Stimulated activated effector memory CD8-positive, alpha-beta T cell treated with anti-CD3 and anti-CD28 coated beads, Interleukin-12 subunit alpha, Interleukin-12 subunit beta, amount 100 ng/mL, for 72 hours (primary cell): Measurements from ENCODE around the gene SNW1.
A peak's percentile ranks its signal among the peaks of the same experiment; 100 is the strongest.
"Not testable (repeated sequence)": the region's sequence is repeated elsewhere in the genome, so short reads cannot be mapped to it uniquely, and the experiment has no call there.

Experiments used
- ATAC-seq: fragments of 150-1000 bp; cut with Tn5 transposase; 2 replicates; pipeline ENCODE4 v1.10.0; 2021
- DNase-seq, 2 donors: peaks; one replicate each; pipeline ENCODE4 v3.0.0; 2021 to 2022; ENCODE audit warnings: low spot score in 2 of 2
- H3K27ac Mint-ChIP-seq: one replicate; pipeline ENCODE4 v1.8.0; 2022; ENCODE audit warnings: mild to moderate bottlenecking, mixed read lengths
- H3K36me3 Mint-ChIP-seq: one replicate; pipeline ENCODE4 v1.8.0; 2022; ENCODE audit warnings: mild to moderate bottlenecking, mixed read lengths
- H3K4me1 Mint-ChIP-seq: one replicate; pipeline ENCODE4 v1.8.0; 2022; ENCODE audit warnings: mixed read lengths
- H3K4me3 Mint-ChIP-seq: one replicate; pipeline ENCODE4 v1.8.0; 2022; ENCODE audit warnings: mild to moderate bottlenecking, mixed read lengths
- H3K9me3 Mint-ChIP-seq: one replicate; pipeline ENCODE4 v1.8.0; 2022; ENCODE audit warnings: mixed read lengths

SNW1 gene

DNA sequence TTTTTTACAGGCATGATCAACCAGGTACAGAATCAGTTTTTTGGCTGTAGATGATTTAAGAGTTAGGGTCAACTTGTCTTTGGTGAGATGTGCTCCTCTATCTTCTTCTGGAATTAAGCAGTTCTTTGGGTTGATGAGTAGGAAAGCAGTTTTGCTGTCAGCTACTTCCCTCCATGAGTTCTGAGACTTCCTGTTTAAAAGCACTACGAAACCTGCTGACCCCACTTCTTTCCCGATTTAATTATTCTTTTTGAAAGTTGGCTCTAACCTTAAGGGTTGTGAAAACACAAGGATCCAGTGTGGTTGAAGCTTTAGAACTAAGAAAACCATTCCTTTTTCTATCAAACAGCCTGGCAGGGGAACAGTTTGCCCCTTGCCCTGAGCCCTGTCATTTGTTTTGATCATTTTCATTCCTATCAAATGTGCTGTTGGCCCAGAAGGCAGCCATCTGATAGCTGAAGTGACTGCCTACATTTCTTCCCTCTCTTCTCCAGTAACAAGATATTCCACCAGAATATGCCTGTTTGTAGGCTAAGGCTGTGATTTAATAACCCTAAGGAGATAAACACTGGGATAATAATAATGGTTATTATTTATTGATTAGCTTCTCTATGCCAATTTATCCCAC, 7.6 kb upstream of the SNW1 start:
- not testable (repeated sequence) for DNase-seq, H3K27ac Mint-ChIP-seq, H3K4me3 Mint-ChIP-seq, ATAC-seq, H3K36me3 Mint-ChIP-seq, H3K4me1 Mint-ChIP-seq, H3K9me3 Mint-ChIP-seq

GRCh38 chr14:77763978-77764377, 3.0 kb upstream of the SNW1 start:
- peaks cover 14% of the 10 kb centered on the region for H3K4me1 Mint-ChIP-seq
- H3K4me3 Mint-ChIP-seq: no peak overlapping the region
- H3K27ac Mint-ChIP-seq: no peak overlapping the region
- no peaks in the 10 kb centered on the region for H3K9me3 Mint-ChIP-seq
- H3K36me3 Mint-ChIP-seq: peaks cover 18% of the 10 kb centered on the region
- no peak for DNase-seq
- ATAC-seq: no peak

DNA sequence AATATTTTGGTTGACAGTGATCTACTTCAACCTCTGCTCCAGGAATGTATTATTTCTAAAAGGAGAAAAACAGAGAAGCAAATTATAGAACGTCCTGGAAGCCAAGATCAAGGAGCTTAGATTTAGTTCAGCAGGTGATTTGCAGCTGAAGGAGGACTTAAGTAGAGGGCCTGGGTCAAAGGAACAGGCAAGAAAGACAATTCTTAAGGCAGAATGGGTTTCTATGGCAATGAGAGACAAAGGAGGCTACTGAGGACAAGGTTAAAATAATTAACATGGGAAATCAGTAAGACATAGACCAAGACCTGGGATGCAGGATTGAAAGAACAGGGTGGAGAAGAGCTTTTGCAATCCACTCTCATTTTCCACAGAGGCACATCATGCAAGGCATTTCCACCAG, 2.4 kb upstream of the SNW1 start:
- Mint-ChIP-seq H3K4me3 (no peak overlapping the region), H3K36me3 (peaks cover 25% of the 10 kb centered on the region), H3K4me1 (peaks cover 20% of the 10 kb centered on the region), H3K9me3 (no peaks in the 10 kb centered on the region), H3K27ac (no peak overlapping the region)
- ATAC-seq: no peak
- DNase-seq: no peak

- H3K4me1 Mint-ChIP-seq: peaks cover 36% of the 10 kb centered on the region
- peaks cover 43% of the 10 kb centered on the region for H3K36me3 Mint-ChIP-seq
- peak overlapping the region; percentile 97 for H3K27ac Mint-ChIP-seq
- H3K4me3 Mint-ChIP-seq: peak overlapping the region; percentile 94
- ATAC-seq (no peak), DNase-seq (no peak)
- no peaks in the 10 kb centered on the region for H3K9me3 Mint-ChIP-seq
Observed at GRCh38 chr14:77761205-77761931, 412 bp upstream of the SNW1 start.

DNA sequence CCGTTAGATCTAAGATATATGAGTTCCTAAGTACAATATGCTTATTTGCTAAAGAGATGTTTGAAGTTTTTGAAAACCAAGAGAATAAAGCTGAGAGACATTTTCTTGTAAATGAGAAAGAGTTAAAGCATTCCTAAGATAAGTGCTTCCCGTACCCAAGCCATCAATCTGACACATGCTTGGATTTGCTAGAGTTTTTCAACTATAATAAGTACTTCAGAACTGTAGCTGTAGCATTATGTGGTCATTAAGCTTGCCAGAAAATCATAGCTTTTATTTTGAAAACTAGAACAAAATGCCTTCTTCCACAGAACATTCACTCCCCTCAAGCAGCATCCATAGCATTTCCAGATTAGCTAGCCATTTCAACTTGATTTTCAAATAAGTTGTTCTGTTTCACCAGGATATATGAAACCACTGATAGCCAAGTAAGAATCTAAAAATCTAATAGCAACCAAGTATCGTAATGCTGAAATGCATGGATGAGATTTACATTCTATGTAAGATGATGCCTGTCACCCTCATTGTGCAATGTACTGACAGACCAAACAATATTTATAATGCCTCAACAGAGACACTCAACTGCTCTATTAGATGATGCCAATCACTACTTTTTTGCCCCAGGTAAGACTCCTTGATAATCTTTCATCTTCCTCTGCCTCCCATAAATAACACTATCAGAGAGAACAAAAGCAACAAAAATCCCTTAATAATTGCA, 8.0 kb downstream of the SNW1 start:
- ATAC-seq (no peak), DNase-seq (no peak)
- H3K4me3 Mint-ChIP-seq: no peak overlapping the region
- no peak overlapping the region for H3K27ac Mint-ChIP-seq
- H3K9me3 Mint-ChIP-seq: no peaks in the 10 kb centered on the region
- H3K36me3 Mint-ChIP-seq: peaks cover 99% of the 10 kb centered on the region
- peaks cover 32% of the 10 kb centered on the region for H3K4me1 Mint-ChIP-seq

DNA sequence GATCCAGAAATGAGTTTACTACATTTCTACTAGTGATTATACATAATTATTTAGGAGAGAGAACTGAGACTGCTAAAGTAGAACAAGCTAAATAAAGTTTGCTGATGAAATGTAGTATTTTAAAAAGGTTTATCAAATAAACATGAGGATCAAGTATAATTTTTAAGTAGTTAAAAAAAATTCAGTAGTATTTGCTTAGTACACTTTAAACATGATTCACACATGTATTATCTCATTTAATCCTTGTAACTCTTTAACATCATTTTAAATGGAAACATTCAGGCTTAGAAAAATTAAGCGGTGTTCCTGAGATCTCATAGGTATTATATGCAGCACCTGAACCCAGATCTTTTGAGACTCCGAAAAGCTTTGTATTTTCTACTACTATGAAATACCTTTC, 8.7 kb downstream of the SNW1 start:
- Mint-ChIP-seq H3K4me1 (peaks cover 25% of the 10 kb centered on the region), H3K36me3 (peaks cover 99% of the 10 kb centered on the region), H3K27ac (peak overlapping the region; percentile 33), H3K9me3 (no peaks in the 10 kb centered on the region), H3K4me3 (no peak overlapping the region)
- no peak for ATAC-seq
- no peak for DNase-seq

DNA sequence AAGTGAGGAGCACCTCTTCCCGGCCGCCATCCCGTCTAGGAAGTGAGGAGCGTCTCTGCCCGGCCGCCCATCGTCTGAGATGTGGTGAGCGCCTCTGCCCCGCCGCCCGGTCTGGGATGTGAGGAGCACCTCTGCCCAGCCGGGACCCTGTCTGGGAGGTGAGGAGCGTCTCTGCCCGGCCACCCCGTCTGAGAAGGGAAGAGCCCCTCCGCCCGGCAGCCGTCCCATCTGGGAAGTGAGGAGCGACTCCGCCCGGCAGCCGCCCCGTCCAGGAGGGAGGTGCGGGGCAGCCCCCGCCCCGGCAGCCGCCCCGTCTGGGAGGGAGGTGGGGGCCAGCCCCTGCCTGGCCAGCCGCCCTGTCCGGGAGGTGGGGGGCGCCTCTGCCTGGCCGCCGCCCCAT, 13.5 kb downstream of the SNW1 start:
- H3K4me3 Mint-ChIP-seq, H3K27ac Mint-ChIP-seq, ATAC-seq, H3K4me1 Mint-ChIP-seq, DNase-seq, H3K9me3 Mint-ChIP-seq: not testable (repeated sequence)
- H3K36me3 Mint-ChIP-seq: peaks cover 100% of the 10 kb centered on the region

- no peak overlapping the region for H3K4me3 Mint-ChIP-seq
- DNase-seq (no peak), ATAC-seq (no peak)
- no peaks in the 10 kb centered on the region for H3K9me3 Mint-ChIP-seq
- H3K27ac Mint-ChIP-seq: peak overlapping the region; percentile 27
- peaks cover 17% of the 10 kb centered on the region for H3K4me1 Mint-ChIP-seq
- peaks cover 100% of the 10 kb centered on the region for H3K36me3 Mint-ChIP-seq
Observed at GRCh38 chr14:77746064-77746702, 14.8 kb downstream of the SNW1 start.

GRCh38 chr14:77741438-77741837, 19.5 kb downstream of the SNW1 start:
- peak; percentile 31 for ATAC-seq
- H3K27ac Mint-ChIP-seq: peak overlapping the region; percentile 84

GRCh38 chr14:77738559-77739250, 22.3 kb downstream of the SNW1 start:
- Mint-ChIP-seq H3K36me3 (peaks cover 95% of the 10 kb centered on the region), H3K4me1 (peaks cover 37% of the 10 kb centered on the region), H3K4me3 (peak overlapping the region; percentile 29), H3K9me3 (no peaks in the 10 kb centered on the region), H3K27ac (peak overlapping the region; percentile 77)
- DNase-seq: peak in 1 of 2 donors; percentile 58
- ATAC-seq: peak; percentile 98

More at GRCh38 chr14:77741438-77741837, 19.5 kb downstream of the SNW1 start:
- DNase-seq: no peak
- Mint-ChIP-seq H3K36me3 (peaks cover 95% of the 10 kb centered on the region), H3K9me3 (no peaks in the 10 kb centered on the region), H3K4me3 (no peak overlapping the region), H3K4me1 (peaks cover 36% of the 10 kb centered on the region)

GRCh38 chr14:77730976-77731497, 29.9 kb downstream of the SNW1 start:
- H3K4me3 Mint-ChIP-seq: no peak overlapping the region
- peaks cover 4% of the 10 kb centered on the region for H3K4me1 Mint-ChIP-seq
- H3K9me3 Mint-ChIP-seq: no peaks in the 10 kb centered on the region
- H3K36me3 Mint-ChIP-seq: peaks cover 100% of the 10 kb centered on the region
- no peak for ATAC-seq
- DNase-seq: no peak
- peak overlapping the region; percentile 17 for H3K27ac Mint-ChIP-seq

DNA sequence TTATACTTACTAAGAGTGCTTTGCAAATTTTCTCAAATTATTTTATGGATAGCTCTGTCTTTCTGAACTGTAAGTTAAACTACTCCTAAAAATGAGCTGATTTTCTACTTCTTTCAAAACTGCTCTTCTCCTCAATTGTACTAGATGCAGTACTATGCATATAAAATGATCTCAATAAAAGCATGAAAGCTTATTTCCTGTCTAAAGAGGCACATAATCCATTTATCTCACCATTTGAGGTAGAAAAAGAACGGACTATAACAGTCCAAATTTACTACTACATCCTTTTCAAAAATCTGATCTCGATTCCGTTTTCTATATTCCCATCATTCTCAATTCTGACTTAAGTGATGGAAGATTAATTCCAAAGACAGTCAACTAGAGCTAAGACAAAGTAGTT, 38.7 kb downstream of the SNW1 start:
- no peaks in the 10 kb centered on the region for H3K9me3 Mint-ChIP-seq
- H3K4me3 Mint-ChIP-seq: no peak overlapping the region
- no peak overlapping the region for H3K27ac Mint-ChIP-seq
- ATAC-seq: no peak
- no peaks in the 10 kb centered on the region for H3K4me1 Mint-ChIP-seq
- peaks cover 100% of the 10 kb centered on the region for H3K36me3 Mint-ChIP-seq
- DNase-seq: no peak

GRCh38 chr14:77721437-77721836, 39.5 kb downstream of the SNW1 start:
- DNase-seq: no peak
- H3K4me3 Mint-ChIP-seq: no peak overlapping the region
- H3K27ac Mint-ChIP-seq: no peak overlapping the region
- H3K4me1 Mint-ChIP-seq: no peaks in the 10 kb centered on the region
- no peaks in the 10 kb centered on the region for H3K9me3 Mint-ChIP-seq
- no peak for ATAC-seq
- H3K36me3 Mint-ChIP-seq: peaks cover 100% of the 10 kb centered on the region

- ATAC-seq (no peak), DNase-seq (no peak)
- H3K4me1 Mint-ChIP-seq: peaks cover 10% of the 10 kb centered on the region
- peak overlapping the region; percentile 76 for H3K27ac Mint-ChIP-seq
- H3K36me3 Mint-ChIP-seq: peaks cover 100% of the 10 kb centered on the region
- H3K4me3 Mint-ChIP-seq: no peak overlapping the region
- H3K9me3 Mint-ChIP-seq: no peaks in the 10 kb centered on the region
Observed at GRCh38 chr14:77717608-77718305, 43.2 kb downstream of the SNW1 start.
